Lower lobe of right lung (tissue), 2 donors: ENCODE results near the gene DYRK4. TPM values are rescaled to one million over a fixed set of nuclear protein-coding genes. Genes with fewer than 3 reads are reported as not detected.
A peak's percentile ranks its signal among the peaks of the same experiment; 100 is the strongest.

Experiments used
- ATAC-seq, 2 donors: fragments of 200-7000 bp; cut with Tn5 transposase; one replicate each; pipeline ENCODE4 v1.9.1; 2020 to 2022; ENCODE audit warnings: mild to moderate bottlenecking in 2 of 2, moderate library complexity in 2 of 2
- DNase-seq: peaks from one replicate; pipeline ENCODE4 v3.0.0-alpha.2; 2020
- H3K27ac ChIP-seq: fragments of 200-600 bp; one replicate; pipeline ENCODE4 v1.8.0; 2022
- H3K27me3 ChIP-seq: fragments of 200-600 bp; one replicate; pipeline ENCODE4 v1.8.0; 2022; ENCODE audit warnings: low read depth
- H3K36me3 ChIP-seq: fragments of 200-600 bp; one replicate; pipeline ENCODE4 v1.8.0; 2022; ENCODE audit warnings: mild to moderate bottlenecking
- H3K4me1 ChIP-seq: fragments of 200-600 bp; one replicate; pipeline ENCODE4 v1.8.0; 2022
- H3K4me3 ChIP-seq: fragments of 200-600 bp; one replicate; pipeline ENCODE4 v1.8.0; 2022; ENCODE audit warnings: mild to moderate bottlenecking
- H3K9me3 ChIP-seq: fragments of 200-600 bp; one replicate; pipeline ENCODE4 v1.8.0; 2022
- CTCF ChIP-seq: fragments of 200-600 bp; IDR thresholded peaks from one replicate; pipeline ENCODE4 v1.8.0; 2022; ENCODE audit warnings: antibody characterized with exemption, mild to moderate bottlenecking
- intact Hi-C: fragments of 100-400 bp; cut with DNase I; formaldehyde crosslinking; loops from one replicate; pipeline ENCODE4 v1.11.0; 2022
- total RNA-seq: library from RNA; stranded (reverse); fragmentation: NEBNext Ultra II Directional; extraction: Animal tissue kit (Norgen Biotek cat#: 25700); gene quantifications from one replicate; pipeline ENCODE4 v1.2.1, GENCODE V29; 2021
- donor health status: DM: no; HTN: yes; CAD: no; lungs with severe emphysema.

The DYRK4 gene
- total RNA-seq, 1 donor from 2014 or later, result 41.4 TPM

- Histone ChIP-seq H3K27me3 (no peaks in the 10 kb centered on the region), H3K4me3 (no peak overlapping the region), H3K27ac (no peak overlapping the region), H3K36me3 (no peaks in the 10 kb centered on the region), H3K4me1 (no peaks in the 10 kb centered on the region), H3K9me3 (no peaks in the 10 kb centered on the region)
- intact Hi-C loops, result no loop called here
- DNase-seq (no peak), ATAC-seq (no peak)
- no peak for TF ChIP-seq CTCF
Observed at GRCh38 chr12:4626543-4626942, 64.5 kb downstream of the DYRK4 start.

- Histone ChIP-seq H3K4me3 (no peak overlapping the region), H3K9me3 (no peaks in the 10 kb centered on the region), H3K27ac (no peak overlapping the region), H3K4me1 (no peaks in the 10 kb centered on the region), H3K36me3 (no peaks in the 10 kb centered on the region), H3K27me3 (no peaks in the 10 kb centered on the region)
- no peak for TF ChIP-seq CTCF
- intact Hi-C loops, result no loop called here
- ATAC-seq (no peak), DNase-seq (no peak)
Observed at GRCh38 chr12:4628406-4628805, 66.4 kb downstream of the DYRK4 start.

GRCh38 chr12:4630262-4630661, 68.3 kb downstream of the DYRK4 start:
- no peaks in the 10 kb centered on the region for H3K27me3 ChIP-seq

GRCh38 chr12:4643747-4644146, 81.7 kb downstream of the DYRK4 start:
- Histone ChIP-seq H3K27me3 (no peaks in the 10 kb centered on the region), H3K36me3 (no peaks in the 10 kb centered on the region), H3K4me1 (peaks cover 7% of the 10 kb centered on the region), H3K9me3 (no peaks in the 10 kb centered on the region), H3K4me3 (no peak overlapping the region), H3K27ac (no peak overlapping the region)
- no peak for TF ChIP-seq CTCF
- no peak for ATAC-seq
- no peak for DNase-seq
- intact Hi-C loops, result no loop called here

More at GRCh38 chr12:4630262-4630661, 68.3 kb downstream of the DYRK4 start:
- ATAC-seq, result no peak
- intact Hi-C loops, result no loop called here
- H3K27ac ChIP-seq, result no peak overlapping the region
- no peak for TF ChIP-seq CTCF
- H3K9me3 ChIP-seq, result no peaks in the 10 kb centered on the region
- H3K4me1 ChIP-seq, result no peaks in the 10 kb centered on the region
- no peak for DNase-seq
- H3K36me3 ChIP-seq, result no peaks in the 10 kb centered on the region
- no peak overlapping the region for H3K4me3 ChIP-seq

GRCh38 chr12:4645023-4645422, 83.0 kb downstream of the DYRK4 start:
- no peaks in the 10 kb centered on the region for H3K9me3 ChIP-seq
- no peak for TF ChIP-seq CTCF
- no peak for DNase-seq
- peaks cover 13% of the 10 kb centered on the region for H3K4me1 ChIP-seq
- intact Hi-C loops, result no loop called here
- no peaks in the 10 kb centered on the region for H3K27me3 ChIP-seq
- H3K4me3 ChIP-seq, result no peak overlapping the region
- H3K36me3 ChIP-seq, result no peaks in the 10 kb centered on the region
- ATAC-seq, result no peak
- H3K27ac ChIP-seq, result no peak overlapping the region

- H3K4me3 ChIP-seq, result peak overlapping the region; percentile 88
- DNase-seq (no peak), ATAC-seq (peak; percentile 11 to 52)
- peaks cover 33% of the 10 kb centered on the region for H3K4me1 ChIP-seq
- intact Hi-C loops, result no loop called here
- peak overlapping the region; percentile 91 for H3K27ac ChIP-seq
- no peak for TF ChIP-seq CTCF
- H3K27me3 ChIP-seq, result no peaks in the 10 kb centered on the region
- H3K9me3 ChIP-seq, result no peaks in the 10 kb centered on the region
- H3K36me3 ChIP-seq, result no peaks in the 10 kb centered on the region
Observed at GRCh38 chr12:4648104-4648500, 86.1 kb downstream of the DYRK4 start.
